ENCODE data around the gene SLC25A21.

SLC25A21 gene

DNA sequence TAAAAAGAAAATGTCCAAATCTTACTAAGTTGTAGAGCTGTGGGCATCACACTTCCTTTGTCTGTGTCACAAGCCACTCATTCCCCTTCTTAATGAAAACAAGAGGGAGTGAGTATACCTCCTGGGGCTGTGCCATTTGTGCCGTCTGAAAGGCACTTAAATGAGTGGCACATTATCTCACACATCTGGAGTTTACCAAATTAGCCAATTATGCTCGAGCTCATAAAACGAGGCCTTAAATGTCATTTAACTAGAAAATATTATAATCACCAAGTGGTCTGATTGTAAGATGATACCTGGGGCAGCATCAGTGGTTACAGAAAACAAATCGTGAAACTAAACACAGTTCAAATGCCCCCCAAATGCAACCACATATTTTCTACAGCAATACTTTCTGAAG lies 364.7 kb downstream of the SLC25A21 start:
- Histone ChIP-seq H3K4me2 (ENCODE audit: low read length) (no peak overlapping the region), H3K9ac (ENCODE audit: low read depth, low read length) (no peak overlapping the region), H3K36me3 (ENCODE audit: insufficient read depth, low read length) (no peaks in the 10 kb centered on the region)

DNA sequence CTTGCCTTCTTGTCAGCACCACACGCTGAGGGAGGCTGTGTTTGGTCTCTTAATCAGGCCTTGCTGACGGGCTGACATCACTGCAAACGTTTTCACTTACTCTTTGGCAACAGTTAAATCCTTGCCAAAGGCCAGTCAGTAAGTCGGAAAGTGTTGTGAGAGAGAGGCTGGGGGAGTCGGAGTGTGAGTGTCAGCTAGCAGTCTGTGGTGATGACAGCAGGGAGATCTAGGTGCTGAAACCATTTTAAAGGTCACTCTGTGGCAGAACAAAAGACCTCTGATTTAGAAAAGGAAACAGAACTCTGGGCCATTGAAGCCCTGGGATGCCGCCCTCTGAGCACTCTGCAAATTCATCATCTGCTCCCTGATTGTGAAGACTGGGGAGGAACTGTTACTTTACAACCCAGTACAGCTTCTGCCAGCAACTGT lies 367.3 kb downstream of the SLC25A21 start:
- no peak overlapping the region for H3K4me3 ChIP-seq (ENCODE audit: low read length)
- no peak overlapping the region for H3K9ac ChIP-seq (ENCODE audit: low read depth, low read length)
- H3K36me3 ChIP-seq (ENCODE audit: insufficient read depth, low read length), result no peaks in the 10 kb centered on the region
- H3K4me1 ChIP-seq (ENCODE audit: control insufficient read depth, insufficient read depth, low read length), result no peaks in the 10 kb centered on the region
- H3K9me3 ChIP-seq (replicated peaks; ENCODE audit: low read length), result no peaks in the 10 kb centered on the region
- H3K4me2 ChIP-seq (ENCODE audit: low read length), result no peak overlapping the region
- H3K27me3 ChIP-seq (ENCODE audit: control insufficient read depth, insufficient read depth, low read length), result peaks cover 4% of the 10 kb centered on the region

More for the DNA sequence above, 364.7 kb downstream of the SLC25A21 start:
- H3K4me1 ChIP-seq (ENCODE audit: control insufficient read depth, insufficient read depth, low read length), result no peaks in the 10 kb centered on the region
- H3K27me3 ChIP-seq (ENCODE audit: control insufficient read depth, insufficient read depth, low read length), result peaks cover under 1% of the 10 kb centered on the region
- H3K9me3 ChIP-seq (replicated peaks; ENCODE audit: low read length), result no peaks in the 10 kb centered on the region
- no peak overlapping the region for H3K4me3 ChIP-seq (ENCODE audit: low read length)

- no peaks in the 10 kb centered on the region for H3K36me3 ChIP-seq (ENCODE audit: insufficient read depth, low read length)
- no peak overlapping the region for H3K9ac ChIP-seq (ENCODE audit: low read depth, low read length)
- H3K27me3 ChIP-seq (ENCODE audit: control insufficient read depth, insufficient read depth, low read length), result peaks cover 25% of the 10 kb centered on the region
- H3K9me3 ChIP-seq (replicated peaks; ENCODE audit: low read length), result no peaks in the 10 kb centered on the region
- no peak overlapping the region for H3K4me2 ChIP-seq (ENCODE audit: low read length)
- H3K4me1 ChIP-seq (ENCODE audit: control insufficient read depth, insufficient read depth, low read length), result no peaks in the 10 kb centered on the region
- H3K4me3 ChIP-seq (ENCODE audit: low read length), result no peak overlapping the region
Observed at GRCh38 chr14:36797634-36798033, 374.8 kb downstream of the SLC25A21 start.

DNA sequence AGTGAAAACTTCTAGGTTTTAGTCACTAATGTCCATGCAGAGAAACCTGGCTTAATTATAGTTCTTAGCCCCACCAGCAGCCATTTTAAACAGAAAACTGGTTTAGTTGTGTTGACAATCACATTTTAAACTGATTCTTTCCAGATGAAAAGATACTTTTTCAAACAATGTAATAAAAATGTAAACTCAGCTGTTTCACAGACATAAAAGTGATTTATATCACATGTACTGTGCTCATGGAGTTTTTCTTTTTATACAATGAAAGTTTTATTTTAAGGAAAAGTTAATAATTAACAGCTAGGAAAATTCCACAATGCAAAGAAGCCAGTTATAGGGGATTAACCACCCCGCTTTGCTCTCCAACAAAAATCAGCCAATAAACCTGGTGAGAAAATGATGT lies 381.0 kb downstream of the SLC25A21 start:
- no peaks in the 10 kb centered on the region for H3K4me1 ChIP-seq (ENCODE audit: control insufficient read depth, insufficient read depth, low read length)
- no peaks in the 10 kb centered on the region for H3K36me3 ChIP-seq (ENCODE audit: insufficient read depth, low read length)
- no peaks in the 10 kb centered on the region for H3K9me3 ChIP-seq (replicated peaks; ENCODE audit: low read length)
- no peak overlapping the region for H3K9ac ChIP-seq (ENCODE audit: low read depth, low read length)
- H3K27me3 ChIP-seq (ENCODE audit: control insufficient read depth, insufficient read depth, low read length), result peaks cover 12% of the 10 kb centered on the region
- no peak overlapping the region for H3K4me3 ChIP-seq (ENCODE audit: low read length)
- no peak overlapping the region for H3K4me2 ChIP-seq (ENCODE audit: low read length)

- H3K4me2 ChIP-seq (ENCODE audit: low read length), result no peak overlapping the region
- no peak overlapping the region for H3K9ac ChIP-seq (ENCODE audit: low read depth, low read length)
- H3K9me3 ChIP-seq (replicated peaks; ENCODE audit: low read length), result no peaks in the 10 kb centered on the region
- no peaks in the 10 kb centered on the region for H3K36me3 ChIP-seq (ENCODE audit: insufficient read depth, low read length)
- peaks cover 3% of the 10 kb centered on the region for H3K27me3 ChIP-seq (ENCODE audit: control insufficient read depth, insufficient read depth, low read length)
- H3K4me3 ChIP-seq (ENCODE audit: low read length), result no peak overlapping the region
- H3K4me1 ChIP-seq (ENCODE audit: control insufficient read depth, insufficient read depth, low read length), result no peaks in the 10 kb centered on the region
Observed at GRCh38 chr14:36785511-36785910, 386.9 kb downstream of the SLC25A21 start.

GRCh38 chr14:36784541-36784940 lies 387.9 kb downstream of the SLC25A21 start:
- Histone ChIP-seq H3K4me3 (ENCODE audit: low read length) (no peak overlapping the region), H3K4me2 (ENCODE audit: low read length) (no peak overlapping the region), H3K36me3 (ENCODE audit: insufficient read depth, low read length) (no peaks in the 10 kb centered on the region), H3K9me3 (replicated peaks; ENCODE audit: low read length) (no peaks in the 10 kb centered on the region), H3K4me1 (ENCODE audit: control insufficient read depth, insufficient read depth, low read length) (no peaks in the 10 kb centered on the region), H3K27me3 (ENCODE audit: control insufficient read depth, insufficient read depth, low read length) (peaks cover 3% of the 10 kb centered on the region), H3K9ac (ENCODE audit: low read depth, low read length) (no peak overlapping the region)

GRCh38 chr14:36781897-36782296 lies 390.5 kb downstream of the SLC25A21 start:
- no peak overlapping the region for H3K4me3 ChIP-seq (ENCODE audit: low read length)

DNA sequence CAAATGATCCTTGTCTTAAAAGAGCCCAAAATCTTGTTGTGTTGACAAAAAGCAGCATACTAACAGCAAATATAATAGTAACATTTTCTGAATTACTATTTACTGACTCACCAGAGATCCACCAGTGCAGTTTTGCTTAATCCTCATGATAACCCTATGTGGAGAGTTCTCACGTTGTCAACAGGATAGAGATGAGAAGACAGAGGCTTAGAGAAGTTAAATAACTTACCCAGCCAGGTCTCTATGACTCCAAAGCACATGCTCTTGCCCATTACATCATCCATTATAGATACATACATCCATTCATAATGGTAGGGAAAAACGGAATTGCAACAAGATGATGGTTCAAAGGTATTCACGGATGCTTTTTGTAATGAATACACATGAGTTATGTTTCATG lies 398.8 kb downstream of the SLC25A21 start:
- H3K4me3 ChIP-seq (ENCODE audit: low read length), result no peak overlapping the region
- H3K9me3 ChIP-seq (replicated peaks; ENCODE audit: low read length), result no peaks in the 10 kb centered on the region
- H3K36me3 ChIP-seq (ENCODE audit: insufficient read depth, low read length), result no peaks in the 10 kb centered on the region
- H3K4me1 ChIP-seq (ENCODE audit: control insufficient read depth, insufficient read depth, low read length), result peaks cover 12% of the 10 kb centered on the region
- H3K4me2 ChIP-seq (ENCODE audit: low read length), result peak overlapping the region; percentile 19
- no peak overlapping the region for H3K9ac ChIP-seq (ENCODE audit: low read depth, low read length)
- no peaks in the 10 kb centered on the region for H3K27me3 ChIP-seq (ENCODE audit: control insufficient read depth, insufficient read depth, low read length)

More at GRCh38 chr14:36781897-36782296, 390.5 kb downstream of the SLC25A21 start:
- H3K9me3 ChIP-seq (replicated peaks; ENCODE audit: low read length), result no peaks in the 10 kb centered on the region
- no peaks in the 10 kb centered on the region for H3K27me3 ChIP-seq (ENCODE audit: control insufficient read depth, insufficient read depth, low read length)
- H3K4me2 ChIP-seq (ENCODE audit: low read length), result no peak overlapping the region
- H3K4me1 ChIP-seq (ENCODE audit: control insufficient read depth, insufficient read depth, low read length), result no peaks in the 10 kb centered on the region
- H3K9ac ChIP-seq (ENCODE audit: low read depth, low read length), result no peak overlapping the region
- H3K36me3 ChIP-seq (ENCODE audit: insufficient read depth, low read length), result no peaks in the 10 kb centered on the region

- H3K9me3 ChIP-seq (replicated peaks; ENCODE audit: low read length), result no peaks in the 10 kb centered on the region
- peaks cover 12% of the 10 kb centered on the region for H3K4me1 ChIP-seq (ENCODE audit: control insufficient read depth, insufficient read depth, low read length)
- H3K9ac ChIP-seq (ENCODE audit: low read depth, low read length), result no peak overlapping the region
- H3K36me3 ChIP-seq (ENCODE audit: insufficient read depth, low read length), result no peaks in the 10 kb centered on the region
- H3K27me3 ChIP-seq (ENCODE audit: control insufficient read depth, insufficient read depth, low read length), result no peaks in the 10 kb centered on the region
- H3K4me2 ChIP-seq (ENCODE audit: low read length), result peak overlapping the region; percentile 19
- H3K4me3 ChIP-seq (ENCODE audit: low read length), result no peak overlapping the region
Observed at GRCh38 chr14:36773136-36773540, 399.3 kb downstream of the SLC25A21 start.

- Histone ChIP-seq H3K9me3 (replicated peaks; ENCODE audit: low read length) (no peaks in the 10 kb centered on the region), H3K4me1 (ENCODE audit: control insufficient read depth, insufficient read depth, low read length) (peaks cover 12% of the 10 kb centered on the region), H3K4me3 (ENCODE audit: low read length) (no peak overlapping the region), H3K27me3 (ENCODE audit: control insufficient read depth, insufficient read depth, low read length) (no peaks in the 10 kb centered on the region), H3K36me3 (ENCODE audit: insufficient read depth, low read length) (no peaks in the 10 kb centered on the region), H3K4me2 (ENCODE audit: low read length) (no peak overlapping the region), H3K9ac (ENCODE audit: low read depth, low read length) (no peak overlapping the region)
Observed at GRCh38 chr14:36771028-36771640, 401.3 kb downstream of the SLC25A21 start.

- H3K4me2 ChIP-seq (ENCODE audit: low read length), result no peak overlapping the region
- no peak overlapping the region for H3K9ac ChIP-seq (ENCODE audit: low read depth, low read length)
- H3K4me1 ChIP-seq (ENCODE audit: control insufficient read depth, insufficient read depth, low read length), result peaks cover 12% of the 10 kb centered on the region
- H3K4me3 ChIP-seq (ENCODE audit: low read length), result no peak overlapping the region
- H3K27me3 ChIP-seq (ENCODE audit: control insufficient read depth, insufficient read depth, low read length), result no peaks in the 10 kb centered on the region
- no peaks in the 10 kb centered on the region for H3K36me3 ChIP-seq (ENCODE audit: insufficient read depth, low read length)
- no peaks in the 10 kb centered on the region for H3K9me3 ChIP-seq (replicated peaks; ENCODE audit: low read length)
Observed at GRCh38 chr14:36768638-36769337, 403.6 kb downstream of the SLC25A21 start.
